ENCODE measurements around the gene CHRNA10.
"Not testable (repeated sequence)": the region's sequence is repeated elsewhere in the genome, so short reads cannot be mapped to it uniquely, and the experiment has no call there.

The CHRNA10 gene

GRCh38 chr11:3665336-3666022, 5.7 kb downstream of the CHRNA10 start:
- DNase-seq (ENCODE audit: low spot score) = no peak

- no peak for DNase-seq (ENCODE audit: low spot score)
Measured at GRCh38 chr11:3664032-3664630, 7.1 kb downstream of the CHRNA10 start.

- no peak for DNase-seq (ENCODE audit: low spot score)
Measured at GRCh38 chr11:3662856-3663255, 8.3 kb downstream of the CHRNA10 start.

- DNase-seq (ENCODE audit: low spot score) = no peak
Measured at GRCh38 chr11:3660960-3661359, 10.2 kb downstream of the CHRNA10 start.

GRCh38 chr11:3659595-3660515, 11.3 kb downstream of the CHRNA10 start:
- no peak for DNase-seq (ENCODE audit: low spot score)

GRCh38 chr11:3658252-3658651, 12.9 kb downstream of the CHRNA10 start:
- DNase-seq (ENCODE audit: low spot score) = no peak

- DNase-seq (ENCODE audit: low spot score) = not testable (repeated sequence)
Measured at GRCh38 chr11:3657331-3657730, 13.9 kb downstream of the CHRNA10 start.

- no peak for DNase-seq (ENCODE audit: low spot score)
Measured at GRCh38 chr11:3655547-3655946, 15.6 kb downstream of the CHRNA10 start.

GRCh38 chr11:3652514-3652913, 18.7 kb downstream of the CHRNA10 start:
- DNase-seq (ENCODE audit: low spot score) = not testable (repeated sequence)

GRCh38 chr11:3649374-3649773, 21.8 kb downstream of the CHRNA10 start:
- DNase-seq (ENCODE audit: low spot score) = not testable (repeated sequence)

- DNase-seq (ENCODE audit: low spot score) = not testable (repeated sequence)
Measured at GRCh38 chr11:3648843-3649242, 22.3 kb downstream of the CHRNA10 start.

- no peak for DNase-seq (ENCODE audit: low spot score)
Measured at GRCh38 chr11:3645552-3645951, 25.6 kb downstream of the CHRNA10 start.

GRCh38 chr11:3644817-3645235, 26.4 kb downstream of the CHRNA10 start, which contains the start of gene ART1:
Gene ART1 (plus strand): TSS chr11:3645128. CDS start chr11:3659214, 14,086 bp downstream.
- DNase-seq (ENCODE audit: low spot score) = peak; percentile 22

- DNase-seq (ENCODE audit: low spot score) = not testable (repeated sequence)
Measured at GRCh38 chr11:3643102-3643546, 28.1 kb downstream of the CHRNA10 start.

GRCh38 chr11:3642071-3642951, 28.9 kb downstream of the CHRNA10 start:
- peak; percentile 76 for DNase-seq (ENCODE audit: low spot score)

GRCh38 chr11:3641701-3642070, 29.5 kb downstream of the CHRNA10 start, which contains the start of gene ART5:
Gene ART5 (minus strand): TSS chr11:3641992. CDS start chr11:3641862, 130 bp downstream.
- no peak for DNase-seq (ENCODE audit: low spot score)

- DNase-seq (ENCODE audit: low spot score) = no peak
Measured at GRCh38 chr11:3641191-3641590, 30.0 kb downstream of the CHRNA10 start.

- DNase-seq (ENCODE audit: low spot score) = no peak
Measured at GRCh38 chr11:3639841-3640240, 31.3 kb downstream of the CHRNA10 start.

GRCh38 chr11:3638513-3638912, 32.7 kb downstream of the CHRNA10 start:
- no peak for DNase-seq (ENCODE audit: low spot score)

GRCh38 chr11:3637201-3637600, 34.0 kb downstream of the CHRNA10 start:
- DNase-seq (ENCODE audit: low spot score) = no peak

- DNase-seq (ENCODE audit: low spot score) = no peak
Measured at GRCh38 chr11:3635641-3636375, 35.4 kb downstream of the CHRNA10 start.
